GM23338 (cell line): ENCODE results near the gene RELB. TPM values are rescaled to one million over a fixed set of nuclear protein-coding genes. Genes with fewer than 3 reads are reported as not detected.

Experiments
- ATAC-seq: fragments of 200-7000 bp; cut with Tn5 transposase; 3 replicates; pipeline ENCODE4 v1.9.1; 2020
- DNase-seq: peaks from one replicate; pipeline ENCODE4 v3.0.0-alpha.2; 2015; ENCODE audit warnings: low spot score
- H2AFZ ChIP-seq: fragments of 200-600 bp; sonication (generic); 2 replicates; pipeline ENCODE4 v1.8.0; 2016; ENCODE audit warnings: antibody characterized with exemption, mild to moderate bottlenecking, moderate library complexity
- H3F3A ChIP-seq: fragments of 200-600 bp; sonication (generic); replicated peaks from 2 replicates; pipeline ENCODE4 v1.8.0; 2017; ENCODE audit warnings: antibody characterized with exemption, mixed run types, low read depth
- H3K27ac ChIP-seq: fragments of 200-600 bp; sonication (generic); 2 replicates; pipeline ENCODE4 v1.6.1; 2016; ENCODE audit warnings: low read depth
- H3K27me3 ChIP-seq: fragments of 200-600 bp; sonication (generic); 2 replicates; pipeline ENCODE4 v1.8.0; 2016; ENCODE audit warnings: mild to moderate bottlenecking, mixed run types, moderate library complexity; ENCODE audit not compliant: insufficient read depth
- H3K36me3 ChIP-seq: fragments of 200-600 bp; sonication (generic); 2 replicates; pipeline ENCODE4 v1.8.0; 2016; ENCODE audit warnings: mild to moderate bottlenecking; ENCODE audit not compliant: insufficient read depth
- H3K4me1 ChIP-seq: fragments of 200-600 bp; sonication (generic); 2 replicates; pipeline ENCODE4 v1.8.0; 2016; ENCODE audit warnings: mild to moderate bottlenecking, moderate library complexity; ENCODE audit not compliant: insufficient read depth
- H3K4me2 ChIP-seq: fragments of 200-600 bp; sonication (generic); 2 replicates; pipeline ENCODE4 v1.7.1; 2017; ENCODE audit warnings: mixed run types
- H3K4me3 ChIP-seq: fragments of 200-600 bp; sonication (generic); 2 replicates; pipeline ENCODE4 v1.6.1; 2016; ENCODE audit warnings: mixed run types
- H3K79me2 ChIP-seq: fragments of 200-600 bp; sonication (generic); replicated peaks from 2 replicates; pipeline ENCODE4 v1.8.0; 2017; ENCODE audit warnings: mild to moderate bottlenecking; ENCODE audit not compliant: insufficient read depth
- H3K9me2 ChIP-seq: fragments of 200-600 bp; sonication (generic); 2 replicates; pipeline ENCODE4 v1.8.0; 2017; ENCODE audit not compliant: insufficient read depth
- H4K20me1 ChIP-seq: fragments of 200-600 bp; sonication (generic); replicated peaks from 2 replicates; pipeline ENCODE4 v1.8.0; 2017; ENCODE audit warnings: mild to moderate bottlenecking; ENCODE audit not compliant: insufficient read depth
- H3K27ac Mint-ChIP-seq: 2 replicates; pipeline ENCODE4 v1.8.0; 2020; ENCODE audit warnings: inconsistent platforms, mild to moderate bottlenecking, moderate library complexity, mixed read lengths
- H3K27me3 Mint-ChIP-seq: 3 replicates; pipeline ENCODE4 v1.8.0; 2022; ENCODE audit warnings: low read depth, mild to moderate bottlenecking, moderate library complexity, mixed read lengths, inconsistent platforms; ENCODE audit not compliant: insufficient read depth, poor library complexity
- H3K36me3 Mint-ChIP-seq: 3 replicates; pipeline ENCODE4 v1.8.0; 2021; ENCODE audit warnings: low read depth, mild to moderate bottlenecking, inconsistent platforms, moderate library complexity, mixed read lengths
- H3K4me1 Mint-ChIP-seq: 3 replicates; pipeline ENCODE4 v1.8.0; 2020; ENCODE audit warnings: mild to moderate bottlenecking, inconsistent platforms, mixed read lengths
- H3K4me3 Mint-ChIP-seq: 3 replicates; pipeline ENCODE4 v1.8.0; 2021; ENCODE audit warnings: moderate library complexity, mild to moderate bottlenecking, inconsistent platforms, mixed read lengths
- H3K9me3 Mint-ChIP-seq: 3 replicates; pipeline ENCODE4 v1.8.0; 2020; ENCODE audit warnings: moderate library complexity, mild to moderate bottlenecking, inconsistent platforms, mixed read lengths
- CREB1 ChIP-seq: fragments of 250-450 bp; sonication (Bioruptor Pico); IDR thresholded peaks from 2 replicates; pipeline ENCODE4 v1.5.0; 2020; ENCODE audit warnings: low read depth, mild to moderate bottlenecking, moderate library complexity
- CTCF ChIP-seq, 2 experiments: fragments of 200-600 bp in 1 of 2; sonication (generic) in 1 of 2; conservative IDR thresholded peaks; 2 replicates each; pipeline versions ENCODE4 v1.5.1 to v1.6.1; 2016 to 2017; ENCODE audit warnings: antibody characterized with exemption in 2 of 2, low read depth in 2 of 2, mild to moderate bottlenecking in 2 of 2, moderate library complexity in 1 of 2
- ETS1 ChIP-seq: IDR thresholded peaks from 2 replicates; pipeline ENCODE4 v1.6.1; 2016; ENCODE audit warnings: antibody characterized with exemption
- EZH2 ChIP-seq: fragments of 200-600 bp; sonication (generic); IDR thresholded peaks from one replicate; pipeline ENCODE4 v1.8.0; 2017; ENCODE audit warnings: antibody characterized with exemption, mild to moderate bottlenecking, low read depth; ENCODE audit not compliant: unreplicated experiment
- EZH2phosphoT487 ChIP-seq: fragments of 200-600 bp; sonication (generic); IDR thresholded peaks from one replicate; pipeline ENCODE4 v1.8.1; 2018; ENCODE audit warnings: antibody characterized with exemption; ENCODE audit not compliant: unreplicated experiment
- JUNB ChIP-seq: IDR thresholded peaks from one replicate; pipeline ENCODE4 v1.6.1; 2016; ENCODE audit warnings: antibody characterized with exemption; ENCODE audit not compliant: unreplicated experiment
- NANOG ChIP-seq: IDR thresholded peaks from 2 replicates; pipeline ENCODE4 v1.6.1; 2016; ENCODE audit warnings: antibody characterized with exemption, borderline replicate concordance
- POLR2AphosphoS5 ChIP-seq: IDR thresholded peaks from 2 replicates; pipeline ENCODE4 v1.6.1; 2016; ENCODE audit warnings: antibody characterized with exemption, low read depth
- REST ChIP-seq: IDR thresholded peaks from one replicate; pipeline ENCODE4 v1.6.1; 2018; ENCODE audit warnings: antibody characterized with exemption; ENCODE audit not compliant: unreplicated experiment
- STAT1 ChIP-seq: IDR thresholded peaks from one replicate; pipeline ENCODE4 v1.6.1; 2016; ENCODE audit warnings: antibody characterized with exemption; ENCODE audit not compliant: unreplicated experiment
- ZNF114 ChIP-seq: fragments of 250-450 bp; sonication (Bioruptor Pico); IDR thresholded peaks from 2 replicates; pipeline ENCODE4 v1.5.0; 2020; ENCODE audit warnings: mild to moderate bottlenecking, moderate library complexity
- ZNF331 ChIP-seq: fragments of 250-450 bp; sonication (Bioruptor Pico); IDR thresholded peaks from 2 replicates; pipeline ENCODE4 v1.5.0; 2020; ENCODE audit warnings: low read depth, mild to moderate bottlenecking, moderate library complexity
- ZNF462 ChIP-seq: fragments of 250-450 bp; sonication (Bioruptor Pico); IDR thresholded peaks from 2 replicates; pipeline ENCODE4 v1.5.0; 2020; ENCODE audit warnings: mild to moderate bottlenecking, moderate library complexity
- polyA plus RNA-seq: library from polyadenylated mRNA; unstranded; fragments of >200 nt; fragmentation: Nextera tagmentation; extraction: Ambion mirVana; gene quantifications from 2 replicates; pipeline ENCODE4 v1.2.1, GENCODE V29; 2016
- total RNA-seq: library from RNA; depleted of rRNA; stranded (reverse); fragments of >200 nt; shearing (Covaris generic); gene quantifications from 2 replicates; pipeline ENCODE4 v1.2.3, GENCODE V29; 2014

Gene RELB
- total and polyA plus RNA-seq, 2 experiments from 2014 or later: 7.9 to 13.1 TPM

GRCh38 chr19:45023048-45023447, 21.8 kb downstream of the RELB start:
- Mint-ChIP-seq H3K4me3 (no peak overlapping the region), H3K9me3 (no peaks in the 10 kb centered on the region), H3K27me3 (peaks cover 2% of the 10 kb centered on the region), H3K27ac (no peak overlapping the region), H3K4me1 (peaks cover 6% of the 10 kb centered on the region; the same call in 2 of the 3 replicates), H3K36me3 (peaks cover 10% of the 10 kb centered on the region)
- Histone ChIP-seq H3K36me3 (no peaks in the 10 kb centered on the region), H3K4me1 (no peaks in the 10 kb centered on the region), H3K9me2 (no peaks in the 10 kb centered on the region), H4K20me1 (peaks cover 3% of the 10 kb centered on the region; the same call in 1 of the 2 replicates), H3F3A (no peaks in the 10 kb centered on the region), H3K79me2 (no peaks in the 10 kb centered on the region), H3K4me2 (no peak overlapping the region), H2AFZ (no peak overlapping the region), H3K27me3 (no peaks in the 10 kb centered on the region), H3K4me3 (no peak overlapping the region), H3K27ac (no peak overlapping the region)
- no peak for DNase-seq
- no peak for TF ChIP-seq JUNB
- TF ChIP-seq ZNF331 (CRISPR knock-in tag): no peak
- TF ChIP-seq ETS1: no peak
- TF ChIP-seq ZNF462 (CRISPR knock-in tag): no peak
- TF ChIP-seq CTCF (conservative IDR thresholded peaks at IDR 0.05; ENCODE audit: low read depth in 2 of 2): no peak
- TF ChIP-seq EZH2phosphoT487: no peak
- no peak for TF ChIP-seq POLR2AphosphoS5
- TF ChIP-seq CREB1 (CRISPR knock-in tag): no peak
- no peak for TF ChIP-seq ZNF114 (CRISPR knock-in tag)
- no peak for TF ChIP-seq EZH2
- no peak for TF ChIP-seq REST
- TF ChIP-seq NANOG: no peak
- no peak for TF ChIP-seq STAT1
- no peak for ATAC-seq
